GM12874 (cell line): ENCODE data around the gene IFRD2.

Experiments
- TF ChIP-seq, protein P1 (sequence below): IDR thresholded peaks from 2 replicates; pipeline ENCODE4 v1.5.1; 2011; ENCODE audit warnings: low read depth, mild to moderate bottlenecking, control low read depth, low read length, moderate library complexity; ENCODE audit not compliant: insufficient read depth

The IFRD2 gene

GRCh38 chr3:50293079-50293801 lies 1.0 kb upstream of the IFRD2 start:
- TF ChIP-seq, protein P1, sequence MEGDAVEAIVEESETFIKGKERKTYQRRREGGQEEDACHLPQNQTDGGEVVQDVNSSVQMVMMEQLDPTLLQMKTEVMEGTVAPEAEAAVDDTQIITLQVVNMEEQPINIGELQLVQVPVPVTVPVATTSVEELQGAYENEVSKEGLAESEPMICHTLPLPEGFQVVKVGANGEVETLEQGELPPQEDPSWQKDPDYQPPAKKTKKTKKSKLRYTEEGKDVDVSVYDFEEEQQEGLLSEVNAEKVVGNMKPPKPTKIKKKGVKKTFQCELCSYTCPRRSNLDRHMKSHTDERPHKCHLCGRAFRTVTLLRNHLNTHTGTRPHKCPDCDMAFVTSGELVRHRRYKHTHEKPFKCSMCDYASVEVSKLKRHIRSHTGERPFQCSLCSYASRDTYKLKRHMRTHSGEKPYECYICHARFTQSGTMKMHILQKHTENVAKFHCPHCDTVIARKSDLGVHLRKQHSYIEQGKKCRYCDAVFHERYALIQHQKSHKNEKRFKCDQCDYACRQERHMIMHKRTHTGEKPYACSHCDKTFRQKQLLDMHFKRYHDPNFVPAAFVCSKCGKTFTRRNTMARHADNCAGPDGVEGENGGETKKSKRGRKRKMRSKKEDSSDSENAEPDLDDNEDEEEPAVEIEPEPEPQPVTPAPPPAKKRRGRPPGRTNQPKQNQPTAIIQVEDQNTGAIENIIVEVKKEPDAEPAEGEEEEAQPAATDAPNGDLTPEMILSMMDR, result no peak

- TF ChIP-seq, protein P1, result no peak
Measured at GRCh38 chr3:50290161-50290641, 2.0 kb downstream of the IFRD2 start.

DNA sequence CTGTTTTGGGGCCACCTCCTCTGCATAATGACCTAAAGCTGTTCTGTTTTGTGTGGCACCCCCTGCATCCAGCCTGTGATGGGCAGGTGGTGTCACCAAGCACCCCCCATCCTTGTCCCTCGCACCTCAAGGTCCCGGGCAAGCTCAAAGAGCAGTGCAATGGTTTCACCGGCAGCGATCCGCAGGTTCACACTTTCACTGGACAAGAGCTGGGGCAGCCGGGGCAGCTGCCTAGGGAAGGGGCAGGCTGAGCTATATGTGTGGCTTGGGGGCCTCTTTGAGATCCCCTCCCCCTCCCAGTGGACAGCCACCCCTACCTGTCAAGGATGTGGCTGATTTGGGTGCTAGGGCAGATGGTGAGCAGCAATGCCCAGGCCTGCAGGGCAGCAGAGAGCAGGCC lies 3.1 kb downstream of the IFRD2 start:
- TF ChIP-seq, protein P1, result no peak

DNA sequence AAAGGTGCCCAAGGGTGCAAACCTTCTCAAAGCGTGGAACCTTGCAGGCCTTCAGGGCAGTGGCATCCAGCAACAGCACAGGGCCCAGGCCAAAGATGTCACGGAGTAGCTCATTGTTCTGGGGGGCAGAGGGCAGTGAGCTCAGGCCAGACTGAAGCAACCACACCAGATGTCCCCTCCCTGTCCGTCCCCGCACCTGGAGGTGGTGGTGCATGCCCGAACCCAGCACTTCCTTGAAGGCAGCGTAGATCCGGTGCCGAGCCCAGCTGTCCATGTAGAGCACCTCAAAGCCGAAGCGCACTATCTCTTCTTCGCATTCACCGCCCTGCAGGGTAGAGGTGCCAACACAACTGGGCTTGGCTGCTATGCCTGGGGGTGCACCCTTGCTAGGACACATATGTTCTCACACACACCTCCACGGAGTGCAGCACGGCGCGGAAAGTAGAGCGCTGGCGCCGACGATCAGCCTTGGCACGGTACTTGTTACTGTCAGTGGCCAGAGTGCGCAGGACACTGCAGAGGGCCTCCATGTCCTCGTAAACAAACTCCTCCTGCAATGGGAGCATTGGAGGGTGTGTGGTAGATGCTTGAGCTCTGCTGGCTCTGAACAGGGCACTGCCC lies 3.7 kb downstream of the IFRD2 start:
- TF ChIP-seq, protein P1, result no peak

DNA sequence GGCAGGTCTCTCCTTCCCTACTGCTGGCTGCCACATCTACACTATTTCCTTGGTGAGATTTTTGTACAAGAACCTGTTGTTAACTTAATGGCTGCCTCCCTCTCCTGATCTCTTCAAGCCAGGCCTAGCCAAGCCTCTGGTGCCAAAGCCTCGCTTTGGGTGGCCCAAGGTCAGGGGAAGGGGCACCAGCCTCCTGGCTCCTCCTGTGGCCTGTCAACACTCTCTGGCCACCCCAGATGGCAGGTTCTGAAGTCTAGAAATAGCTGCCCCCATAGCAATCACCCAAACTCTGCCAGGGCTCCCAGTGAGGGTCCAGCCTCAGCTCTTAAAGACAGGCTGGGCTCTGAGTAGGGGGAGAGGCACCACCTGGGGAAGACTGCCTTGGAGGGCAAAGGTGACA lies 5.0 kb downstream of the IFRD2 start:
- TF ChIP-seq, protein P1, result no peak

DNA sequence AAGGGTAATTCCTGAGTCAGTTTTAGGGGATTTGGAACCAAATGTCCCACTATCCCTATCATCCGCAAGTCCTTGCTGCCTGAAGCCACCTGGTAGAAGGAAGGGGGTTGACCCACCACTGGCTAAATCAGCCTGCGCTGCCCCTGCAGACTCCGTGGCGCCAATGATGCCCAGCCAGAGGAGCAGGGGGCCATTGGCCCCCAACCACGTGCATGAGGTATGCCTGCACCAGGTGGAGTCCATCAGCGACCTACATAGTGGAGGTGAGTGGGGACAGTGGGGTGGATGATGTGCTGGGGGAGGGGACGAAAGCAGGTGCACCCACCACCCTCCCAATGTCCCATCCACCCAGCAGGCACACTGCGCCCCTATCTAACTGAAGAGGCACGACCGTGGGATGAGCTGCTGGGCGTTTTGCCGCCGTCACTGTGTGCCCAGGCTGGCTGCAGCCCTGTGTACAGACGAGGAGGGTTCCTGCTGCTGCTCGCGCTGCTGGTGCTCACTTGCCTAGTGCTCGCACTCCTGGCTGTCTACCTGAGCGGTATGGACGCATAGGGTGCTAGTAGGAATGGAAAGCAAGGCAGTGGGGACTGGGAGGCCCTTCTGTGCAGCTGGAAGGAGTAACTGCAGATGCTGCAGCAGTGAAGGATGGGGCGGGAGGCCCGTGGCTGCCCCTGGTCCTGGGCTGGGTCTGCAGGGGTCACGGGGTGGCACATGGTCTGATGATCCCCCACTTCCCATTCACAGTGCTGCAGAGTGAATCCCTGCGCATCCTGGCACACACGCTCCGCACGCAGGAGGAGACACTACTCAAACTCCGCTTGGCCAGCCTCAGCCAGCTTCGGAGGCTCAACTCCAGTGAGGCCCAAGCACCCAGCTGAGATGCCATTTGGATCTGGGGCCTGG lies 5.7 kb downstream of the IFRD2 start:
- TF ChIP-seq, protein P1, result no peak
